ENCODE measurements around the gene ZNF311.

The ZNF311 gene

GRCh38 chr6:29009358-29009757 lies 4.2 kb upstream of the ZNF311 start:
- H3K27ac ChIP-seq = no peak overlapping the region
- DNase-seq (ENCODE audit: low spot score) = no peak

GRCh38 chr6:29008089-29008488 lies 3.0 kb upstream of the ZNF311 start:
- H3K4me3 ChIP-seq = no peak overlapping the region
- DNase-seq (ENCODE audit: low spot score) = no peak
- no peak for TF ChIP-seq CTCF (IDR thresholded peaks at IDR 0.05)
- H3K27ac ChIP-seq = no peak overlapping the region

More at GRCh38 chr6:29009358-29009757, 4.2 kb upstream of the ZNF311 start:
- TF ChIP-seq CTCF (IDR thresholded peaks at IDR 0.05) = no peak
- H3K4me3 ChIP-seq = no peak overlapping the region

- no peak for TF ChIP-seq CTCF (IDR thresholded peaks at IDR 0.05)
- H3K4me3 ChIP-seq = no peak overlapping the region
- no peak overlapping the region for H3K27ac ChIP-seq
- DNase-seq (ENCODE audit: low spot score) = no peak
Observed at GRCh38 chr6:28996844-28997510, 8.1 kb downstream of the ZNF311 start.

GRCh38 chr6:28995093-28995650 lies 9.9 kb downstream of the ZNF311 start:
- H3K27ac ChIP-seq = no peak overlapping the region
- DNase-seq (ENCODE audit: low spot score) = no peak
- no peak for TF ChIP-seq CTCF (IDR thresholded peaks at IDR 0.05)
- no peak overlapping the region for H3K4me3 ChIP-seq

GRCh38 chr6:28988536-28989311 lies 16.4 kb downstream of the ZNF311 start:
- DNase-seq (ENCODE audit: low spot score) = no peak
- no peak overlapping the region for H3K27ac ChIP-seq
- TF ChIP-seq CTCF (IDR thresholded peaks at IDR 0.05) = no peak
- H3K4me3 ChIP-seq = peak overlapping the region; percentile 37

- Histone ChIP-seq H3K27ac (peak overlapping the region; percentile 82 to 84), H3K4me3 (peak overlapping the region; percentile 67)
- peak; percentile 90 for DNase-seq (ENCODE audit: low spot score)
- TF ChIP-seq CTCF (IDR thresholded peaks at IDR 0.05) = no peak
Observed at GRCh38 chr6:28985462-28986164, 19.5 kb downstream of the ZNF311 start.
